GM12873 (cell line): ENCODE results near the gene USHBP1.
A peak's percentile ranks its signal among the peaks of the same experiment; 100 is the strongest.

Experiments
- TF ChIP-seq, protein P1 (sequence below): IDR thresholded peaks from 2 replicates; pipeline ENCODE4 v1.5.1; 2012; ENCODE audit warnings: low read depth, mild to moderate bottlenecking, moderate library complexity, low read length, control low read depth; ENCODE audit not compliant: insufficient read depth; ENCODE audit errors: missing control alignments

USHBP1 gene

DNA sequence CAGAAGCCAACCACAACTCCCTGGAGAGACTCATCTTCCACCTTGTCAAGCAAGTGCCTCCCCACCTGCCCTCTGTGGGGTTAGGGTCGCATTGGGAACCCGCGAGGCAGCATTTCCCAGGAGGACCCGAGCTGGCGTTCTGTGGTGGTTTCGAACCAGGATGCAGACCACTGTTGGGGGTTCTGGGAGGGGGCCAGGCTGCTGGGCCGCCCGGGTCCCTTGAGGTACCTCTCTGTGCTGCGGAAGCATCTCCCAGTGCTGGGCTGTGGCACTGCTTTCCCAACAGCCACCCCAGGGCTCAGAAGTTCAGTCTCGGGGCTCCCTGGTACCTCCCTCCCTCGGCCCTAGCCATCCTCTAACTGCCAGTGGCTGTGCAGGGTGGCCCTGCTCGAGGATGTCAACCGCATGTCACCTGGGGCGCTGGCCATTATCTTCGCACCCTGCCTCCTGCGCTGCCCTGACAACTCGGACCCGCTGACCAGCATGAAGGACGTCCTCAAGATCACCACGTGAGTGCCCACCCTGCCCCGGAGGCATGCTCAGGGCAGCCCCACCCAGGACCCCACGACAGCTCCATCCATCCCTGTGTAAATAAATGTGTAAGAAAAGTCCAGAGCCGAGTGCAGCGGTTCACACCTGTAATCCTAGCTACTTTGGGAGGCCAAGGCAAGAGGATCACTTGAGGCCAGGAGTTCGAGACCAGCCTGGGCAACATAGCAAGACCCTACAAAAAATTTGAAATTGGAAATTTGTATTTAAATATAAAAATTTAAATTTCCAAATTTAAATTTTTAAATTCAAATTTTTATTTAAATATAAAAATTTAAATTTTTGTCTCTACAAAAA is 57.6 kb downstream of the USHBP1 start:
- TF ChIP-seq, protein P1, sequence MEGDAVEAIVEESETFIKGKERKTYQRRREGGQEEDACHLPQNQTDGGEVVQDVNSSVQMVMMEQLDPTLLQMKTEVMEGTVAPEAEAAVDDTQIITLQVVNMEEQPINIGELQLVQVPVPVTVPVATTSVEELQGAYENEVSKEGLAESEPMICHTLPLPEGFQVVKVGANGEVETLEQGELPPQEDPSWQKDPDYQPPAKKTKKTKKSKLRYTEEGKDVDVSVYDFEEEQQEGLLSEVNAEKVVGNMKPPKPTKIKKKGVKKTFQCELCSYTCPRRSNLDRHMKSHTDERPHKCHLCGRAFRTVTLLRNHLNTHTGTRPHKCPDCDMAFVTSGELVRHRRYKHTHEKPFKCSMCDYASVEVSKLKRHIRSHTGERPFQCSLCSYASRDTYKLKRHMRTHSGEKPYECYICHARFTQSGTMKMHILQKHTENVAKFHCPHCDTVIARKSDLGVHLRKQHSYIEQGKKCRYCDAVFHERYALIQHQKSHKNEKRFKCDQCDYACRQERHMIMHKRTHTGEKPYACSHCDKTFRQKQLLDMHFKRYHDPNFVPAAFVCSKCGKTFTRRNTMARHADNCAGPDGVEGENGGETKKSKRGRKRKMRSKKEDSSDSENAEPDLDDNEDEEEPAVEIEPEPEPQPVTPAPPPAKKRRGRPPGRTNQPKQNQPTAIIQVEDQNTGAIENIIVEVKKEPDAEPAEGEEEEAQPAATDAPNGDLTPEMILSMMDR = no peak

DNA sequence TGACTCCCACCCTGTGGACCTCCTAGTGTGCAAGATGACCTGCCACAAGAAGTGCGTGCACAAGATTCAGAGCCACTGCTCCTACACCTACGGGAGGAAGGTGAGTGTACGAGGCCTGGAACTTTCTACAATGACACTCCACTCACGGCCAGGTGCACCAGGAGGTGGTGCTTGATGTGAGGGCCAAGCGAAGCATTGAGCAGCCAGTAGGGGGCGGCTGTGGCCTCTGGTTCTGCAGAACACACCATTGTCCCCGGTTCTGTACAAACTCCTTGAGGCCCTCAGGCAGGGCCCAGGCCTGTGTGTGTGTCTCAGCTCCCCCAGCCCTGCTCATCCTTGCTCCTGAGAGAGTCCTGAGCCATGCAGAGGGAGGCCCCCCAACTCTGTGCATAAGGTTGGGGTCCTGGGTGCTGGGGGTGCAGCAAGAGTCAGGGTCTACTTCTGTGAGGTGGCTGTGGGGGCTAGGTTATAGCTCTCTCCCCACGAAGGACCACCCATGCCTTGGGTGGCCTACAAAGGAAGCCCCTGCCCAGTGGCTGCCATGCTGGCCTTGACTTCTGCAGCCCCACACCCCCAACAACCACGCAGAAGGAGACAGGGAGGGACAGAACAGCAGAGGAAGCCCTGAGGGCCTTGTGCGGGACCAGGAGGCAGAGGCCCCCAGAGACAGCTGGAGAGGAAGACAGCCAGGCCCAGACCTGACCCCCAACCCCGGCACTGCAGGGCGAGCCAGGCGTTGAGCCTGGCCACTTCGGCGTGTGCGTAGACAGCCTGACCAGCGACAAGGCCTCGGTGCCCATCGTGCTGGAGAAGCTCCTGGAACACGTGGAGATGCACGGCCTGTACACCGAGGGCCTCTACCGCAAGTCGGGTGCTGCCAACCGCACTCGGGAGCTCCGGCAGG is 59.1 kb downstream of the USHBP1 start:
- TF ChIP-seq, protein P1 = peak; percentile 79

DNA sequence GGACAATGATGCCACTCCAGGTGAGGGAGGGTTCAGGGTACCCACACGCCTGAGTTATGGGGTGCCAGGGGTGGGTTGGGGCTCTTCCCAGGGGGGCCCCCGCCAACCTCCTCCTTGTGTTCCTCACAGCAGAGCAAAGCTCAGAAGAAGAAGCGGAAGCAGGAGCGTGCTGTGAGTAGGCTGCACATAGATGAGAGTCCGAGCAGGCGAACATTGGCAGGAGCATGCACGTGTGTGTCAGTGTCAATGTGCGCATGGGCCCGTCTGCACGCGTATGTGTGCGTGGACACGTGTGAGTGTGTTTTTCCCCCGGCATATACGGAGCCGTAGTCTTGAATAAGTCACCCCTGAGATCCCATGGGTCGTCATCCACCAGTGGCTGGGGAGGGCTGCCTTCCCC is 61.8 kb downstream of the USHBP1 start:
- TF ChIP-seq, protein P1 = no peak

- TF ChIP-seq, protein P1 = no peak
These were observed 62.3 kb downstream of the USHBP1 start for GRCh38 chr19:17202249-17202648.

GRCh38 chr19:17200408-17201079 is 64.0 kb downstream of the USHBP1 start:
- TF ChIP-seq, protein P1 = no peak
